Ascending aorta (tissue), 2 donors: ENCODE measurements around the gene CALM1. TPM values are rescaled to one million over a fixed set of nuclear protein-coding genes. Genes with fewer than 3 reads are reported as not detected.

Source experiments
- DNase-seq, 2 donors: peaks; one replicate each; pipeline ENCODE4 v3.0.0-alpha.2; 2019; ENCODE audit warnings: low spot score in 2 of 2
- H3K27ac ChIP-seq, 2 donors: fragments of 200-600 bp; sonication (generic); one replicate each; pipeline ENCODE4 v1.5.1; 2016 to 2017; ENCODE audit warnings: mild to moderate bottlenecking in 1 of 2
- H3K27me3 ChIP-seq: fragments of 200-600 bp; sonication (generic); one replicate; pipeline ENCODE4 v1.5.1; 2017
- H3K36me3 ChIP-seq, 2 donors: fragments of 200-600 bp; sonication (generic); one replicate each; pipeline ENCODE4 v1.5.1; 2016
- H3K4me1 ChIP-seq, 2 donors: fragments of 200-600 bp; sonication (generic); one replicate each; pipeline ENCODE4 v1.5.1; 2016 to 2017; ENCODE audit warnings: mild to moderate bottlenecking in 1 of 2
- H3K4me3 ChIP-seq, 2 donors: fragments of 200-600 bp; sonication (generic); one replicate each; pipeline ENCODE4 v1.5.1; 2016 to 2017; ENCODE audit warnings: mild to moderate bottlenecking in 1 of 2
- H3K9me3 ChIP-seq, 2 donors: fragments of 200-600 bp; sonication (generic); one replicate each; pipeline ENCODE4 v1.5.1; 2016
- intact Hi-C: fragments of 100-400 bp; cut with DNase I; formaldehyde crosslinking; loops from one replicate; pipeline ENCODE4 v1.15.1; 2023
- total RNA-seq: library from RNA; depleted of rRNA; stranded (reverse); fragments of >200 nt; gene quantifications from one replicate; pipeline ENCODE4 v1.1.0, GENCODE V29; 2016
- TF ChIP-seq, protein P1 (sequence below), 3 experiments: fragments of 200-600 bp in 2 of 3; fragments of 450-650 bp in 1 of 3; sonication (generic) in 2 of 3; IDR thresholded peaks; one replicate each; pipeline ENCODE4 v1.5.1; 2016 to 2019; ENCODE audit warnings: antibody characterized with exemption in 3 of 3, mild to moderate bottlenecking in 1 of 3, moderate library complexity in 1 of 3

CALM1 gene
- total RNA-seq, 1 donor from 2014 or later = 178 TPM

DNA sequence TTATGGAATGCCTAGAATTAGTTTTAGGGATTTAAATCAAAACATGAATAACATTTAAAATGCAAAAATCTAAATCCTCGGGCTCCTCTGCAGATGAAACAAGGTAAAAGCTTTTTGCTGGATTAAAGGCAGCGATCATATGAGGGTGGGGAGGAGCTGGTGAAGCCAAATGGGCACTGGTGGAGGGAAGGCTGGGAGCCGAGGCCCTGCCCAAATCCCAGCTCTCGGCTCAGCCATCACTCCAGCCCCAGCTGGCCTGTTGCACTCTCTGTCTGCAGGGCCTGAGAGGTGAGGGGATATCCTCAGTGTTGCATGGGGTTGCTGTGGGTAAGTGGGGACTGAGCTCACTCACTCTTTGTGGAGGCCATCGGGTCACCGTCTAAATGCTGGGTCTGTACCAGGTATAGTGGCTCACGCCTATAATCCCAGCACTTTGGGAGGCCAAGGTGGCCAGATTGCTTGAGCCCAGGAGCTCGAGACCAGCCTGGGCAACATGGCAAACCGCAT, 28.6 kb downstream of the CALM1 start:
- Histone ChIP-seq H3K4me1 (no peaks in the 10 kb centered on the region), H3K27me3 (no peaks in the 10 kb centered on the region), H3K4me3 (no peak overlapping the region), H3K36me3 (no peaks in the 10 kb centered on the region), H3K9me3 (no peaks in the 10 kb centered on the region), H3K27ac (no peak overlapping the region)
- intact Hi-C loops = no loop called here
- no peak for DNase-seq
- TF ChIP-seq, protein P1, sequence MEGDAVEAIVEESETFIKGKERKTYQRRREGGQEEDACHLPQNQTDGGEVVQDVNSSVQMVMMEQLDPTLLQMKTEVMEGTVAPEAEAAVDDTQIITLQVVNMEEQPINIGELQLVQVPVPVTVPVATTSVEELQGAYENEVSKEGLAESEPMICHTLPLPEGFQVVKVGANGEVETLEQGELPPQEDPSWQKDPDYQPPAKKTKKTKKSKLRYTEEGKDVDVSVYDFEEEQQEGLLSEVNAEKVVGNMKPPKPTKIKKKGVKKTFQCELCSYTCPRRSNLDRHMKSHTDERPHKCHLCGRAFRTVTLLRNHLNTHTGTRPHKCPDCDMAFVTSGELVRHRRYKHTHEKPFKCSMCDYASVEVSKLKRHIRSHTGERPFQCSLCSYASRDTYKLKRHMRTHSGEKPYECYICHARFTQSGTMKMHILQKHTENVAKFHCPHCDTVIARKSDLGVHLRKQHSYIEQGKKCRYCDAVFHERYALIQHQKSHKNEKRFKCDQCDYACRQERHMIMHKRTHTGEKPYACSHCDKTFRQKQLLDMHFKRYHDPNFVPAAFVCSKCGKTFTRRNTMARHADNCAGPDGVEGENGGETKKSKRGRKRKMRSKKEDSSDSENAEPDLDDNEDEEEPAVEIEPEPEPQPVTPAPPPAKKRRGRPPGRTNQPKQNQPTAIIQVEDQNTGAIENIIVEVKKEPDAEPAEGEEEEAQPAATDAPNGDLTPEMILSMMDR (IDR thresholded peaks at IDR 0.05) = no peak

DNA sequence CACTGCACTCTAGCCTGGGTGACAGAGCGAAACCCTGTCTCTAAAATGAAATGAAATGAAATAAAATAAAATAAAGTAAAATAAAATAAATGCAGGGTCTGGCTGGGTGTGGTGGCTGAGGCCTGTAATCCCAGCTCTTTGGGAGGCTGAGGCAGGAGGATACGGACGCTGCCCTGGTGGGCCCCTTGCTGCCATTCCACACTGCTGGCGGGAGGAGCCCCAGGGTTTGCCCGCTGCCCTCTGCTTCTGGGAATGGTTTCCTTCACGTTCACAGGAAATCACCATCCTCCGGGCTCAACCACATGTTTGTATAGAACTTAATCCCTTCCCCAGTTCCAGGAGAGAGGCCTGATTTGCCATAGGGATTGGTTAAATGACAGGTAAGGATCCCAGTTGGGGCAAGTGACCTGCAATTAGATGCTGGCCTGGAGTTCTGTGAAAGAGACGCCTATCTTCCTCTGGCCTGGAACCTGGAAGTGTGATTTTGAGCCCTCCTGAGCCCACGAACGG, 29.3 kb downstream of the CALM1 start:
- H3K27me3 ChIP-seq = no peaks in the 10 kb centered on the region
- H3K27ac ChIP-seq = no peak overlapping the region
- intact Hi-C loops = no loop called here
- no peaks in the 10 kb centered on the region for H3K9me3 ChIP-seq
- H3K36me3 ChIP-seq = no peaks in the 10 kb centered on the region
- DNase-seq = no peak
- TF ChIP-seq, protein P1 (IDR thresholded peaks at IDR 0.05) = no peak
- H3K4me1 ChIP-seq = no peaks in the 10 kb centered on the region
- no peak overlapping the region for H3K4me3 ChIP-seq

DNA sequence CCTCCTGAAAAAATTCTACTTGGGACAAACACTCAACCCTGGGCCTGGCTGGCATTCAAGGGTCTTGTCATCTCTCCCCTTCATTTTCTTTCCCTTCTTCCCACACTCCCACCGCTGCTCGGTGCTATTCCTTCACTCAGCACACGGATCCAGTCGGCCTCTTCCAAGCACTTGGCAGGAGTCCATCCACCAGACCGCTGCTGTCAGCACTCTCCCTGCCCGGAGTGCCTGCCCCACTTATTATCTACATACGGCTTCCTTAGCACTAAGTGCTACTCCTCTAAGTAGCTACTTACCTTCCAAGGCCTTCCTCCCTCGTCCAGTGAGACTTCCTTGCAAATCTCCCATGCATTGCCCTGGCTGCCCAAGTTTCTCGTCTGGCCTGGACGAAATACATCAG, 29.8 kb downstream of the CALM1 start:
- no peaks in the 10 kb centered on the region for H3K36me3 ChIP-seq
- TF ChIP-seq, protein P1 (IDR thresholded peaks at IDR 0.05) = no peak
- intact Hi-C loops = no loop called here
- H3K4me1 ChIP-seq = no peaks in the 10 kb centered on the region
- no peaks in the 10 kb centered on the region for H3K27me3 ChIP-seq
- no peak overlapping the region for H3K4me3 ChIP-seq
- no peaks in the 10 kb centered on the region for H3K9me3 ChIP-seq
- H3K27ac ChIP-seq = no peak overlapping the region
- no peak for DNase-seq

- H3K27me3 ChIP-seq = no peaks in the 10 kb centered on the region
- H3K9me3 ChIP-seq = no peaks in the 10 kb centered on the region
- intact Hi-C loops = no loop called here
- TF ChIP-seq, protein P1 (IDR thresholded peaks at IDR 0.05) = no peak
- no peaks in the 10 kb centered on the region for H3K36me3 ChIP-seq
- DNase-seq = no peak
- no peak overlapping the region for H3K4me3 ChIP-seq
- H3K27ac ChIP-seq = no peak overlapping the region
- H3K4me1 ChIP-seq = no peaks in the 10 kb centered on the region
Observed at GRCh38 chr14:90427848-90428426, 31.1 kb downstream of the CALM1 start.

DNA sequence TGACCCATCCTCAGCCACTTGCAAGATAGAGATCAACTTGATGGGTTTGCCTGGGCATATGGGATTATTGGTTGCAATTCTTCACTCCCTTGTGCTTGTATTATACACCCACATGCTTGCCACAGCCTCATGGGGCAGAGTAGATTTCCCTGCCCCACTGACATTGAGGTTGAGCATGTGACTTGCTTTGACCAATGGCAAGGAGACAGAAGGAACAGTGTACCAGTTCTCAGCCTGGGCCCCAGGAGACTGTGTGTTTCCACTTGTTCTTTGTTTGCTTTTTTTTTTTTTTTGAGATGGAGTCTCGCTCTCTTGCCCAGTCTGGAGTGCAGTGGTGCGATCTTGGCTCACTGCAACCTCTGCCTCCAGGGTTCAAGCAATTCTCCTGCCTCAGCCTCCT, 31.8 kb downstream of the CALM1 start:
- TF ChIP-seq, protein P1 (IDR thresholded peaks at IDR 0.05) = no peak
- no peaks in the 10 kb centered on the region for H3K36me3 ChIP-seq
- H3K27ac ChIP-seq = no peak overlapping the region
- intact Hi-C loops = no loop called here
- H3K4me1 ChIP-seq = no peaks in the 10 kb centered on the region
- H3K27me3 ChIP-seq = no peaks in the 10 kb centered on the region
- DNase-seq = no peak
- H3K9me3 ChIP-seq = no peaks in the 10 kb centered on the region
- no peak overlapping the region for H3K4me3 ChIP-seq
